ENCODE data around the gene COIL. TPM values are rescaled to one million over a fixed set of nuclear protein-coding genes. Genes with fewer than 3 reads are reported as not detected.

The COIL gene
- total RNA-seq, 2 donors from 2014 or later = 7.3 to 7.9 TPM

GRCh38 chr17:57004944-57005579, 44.2 kb upstream of the COIL start:
- H3K27ac ChIP-seq = no peak overlapping the region
- no peak for DNase-seq (ENCODE audit: low spot score)

GRCh38 chr17:57002904-57003303, 42.1 kb upstream of the COIL start:
- no peaks in the 10 kb centered on the region for H3K27me3 ChIP-seq
- no peaks in the 10 kb centered on the region for H3K4me1 ChIP-seq
- no peak overlapping the region for H3K4me3 ChIP-seq
- DNase-seq (ENCODE audit: low spot score) = no peak
- H3K36me3 ChIP-seq = peaks cover 41% of the 10 kb centered on the region
- no peak overlapping the region for H3K27ac ChIP-seq
- TF ChIP-seq, protein P1, sequence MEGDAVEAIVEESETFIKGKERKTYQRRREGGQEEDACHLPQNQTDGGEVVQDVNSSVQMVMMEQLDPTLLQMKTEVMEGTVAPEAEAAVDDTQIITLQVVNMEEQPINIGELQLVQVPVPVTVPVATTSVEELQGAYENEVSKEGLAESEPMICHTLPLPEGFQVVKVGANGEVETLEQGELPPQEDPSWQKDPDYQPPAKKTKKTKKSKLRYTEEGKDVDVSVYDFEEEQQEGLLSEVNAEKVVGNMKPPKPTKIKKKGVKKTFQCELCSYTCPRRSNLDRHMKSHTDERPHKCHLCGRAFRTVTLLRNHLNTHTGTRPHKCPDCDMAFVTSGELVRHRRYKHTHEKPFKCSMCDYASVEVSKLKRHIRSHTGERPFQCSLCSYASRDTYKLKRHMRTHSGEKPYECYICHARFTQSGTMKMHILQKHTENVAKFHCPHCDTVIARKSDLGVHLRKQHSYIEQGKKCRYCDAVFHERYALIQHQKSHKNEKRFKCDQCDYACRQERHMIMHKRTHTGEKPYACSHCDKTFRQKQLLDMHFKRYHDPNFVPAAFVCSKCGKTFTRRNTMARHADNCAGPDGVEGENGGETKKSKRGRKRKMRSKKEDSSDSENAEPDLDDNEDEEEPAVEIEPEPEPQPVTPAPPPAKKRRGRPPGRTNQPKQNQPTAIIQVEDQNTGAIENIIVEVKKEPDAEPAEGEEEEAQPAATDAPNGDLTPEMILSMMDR (IDR thresholded peaks at IDR 0.05) = no peak
- no peaks in the 10 kb centered on the region for H3K9me3 ChIP-seq

More at GRCh38 chr17:57004944-57005579, 44.2 kb upstream of the COIL start:
- Histone ChIP-seq H3K27me3 (no peaks in the 10 kb centered on the region), H3K9me3 (no peaks in the 10 kb centered on the region), H3K36me3 (peaks cover 27% of the 10 kb centered on the region), H3K4me1 (no peaks in the 10 kb centered on the region), H3K4me3 (no peak overlapping the region)
- TF ChIP-seq, protein P1 (IDR thresholded peaks at IDR 0.05) = peak in 1 of 2 donors; percentile 53

GRCh38 chr17:57001541-57001940, 40.7 kb upstream of the COIL start:
- no peaks in the 10 kb centered on the region for H3K27me3 ChIP-seq
- no peaks in the 10 kb centered on the region for H3K9me3 ChIP-seq
- peaks cover 48% of the 10 kb centered on the region for H3K36me3 ChIP-seq
- no peak for DNase-seq (ENCODE audit: low spot score)
- TF ChIP-seq, protein P1 (IDR thresholded peaks at IDR 0.05) = no peak
- no peak overlapping the region for H3K27ac ChIP-seq
- H3K4me3 ChIP-seq = no peak overlapping the region
- no peaks in the 10 kb centered on the region for H3K4me1 ChIP-seq

DNA sequence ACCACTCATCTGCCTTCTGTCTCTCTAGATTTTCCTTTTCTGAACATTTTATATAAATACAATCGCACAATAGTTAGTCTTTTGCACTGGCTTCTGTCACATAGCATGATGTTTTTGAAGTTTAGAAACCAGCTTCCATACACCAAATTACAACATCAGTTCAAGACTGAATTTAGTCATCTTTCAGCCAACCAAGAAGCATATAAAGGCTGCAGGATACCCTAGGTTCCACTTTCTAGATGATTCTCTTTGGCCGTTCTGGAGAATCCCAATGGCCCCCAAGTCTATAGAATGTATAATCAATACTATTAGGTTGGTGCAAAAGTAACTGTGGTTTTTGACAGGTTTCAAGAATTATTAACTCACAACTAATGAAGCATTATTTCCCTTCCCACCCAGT, 36.5 kb upstream of the COIL start:
- DNase-seq (ENCODE audit: low spot score) = no peak
- TF ChIP-seq, protein P1 (IDR thresholded peaks at IDR 0.05) = no peak
- Histone ChIP-seq H3K4me3 (no peak overlapping the region), H3K27ac (no peak overlapping the region), H3K9me3 (no peaks in the 10 kb centered on the region), H3K4me1 (no peaks in the 10 kb centered on the region), H3K36me3 (peaks cover 66% of the 10 kb centered on the region), H3K27me3 (no peaks in the 10 kb centered on the region)

DNA sequence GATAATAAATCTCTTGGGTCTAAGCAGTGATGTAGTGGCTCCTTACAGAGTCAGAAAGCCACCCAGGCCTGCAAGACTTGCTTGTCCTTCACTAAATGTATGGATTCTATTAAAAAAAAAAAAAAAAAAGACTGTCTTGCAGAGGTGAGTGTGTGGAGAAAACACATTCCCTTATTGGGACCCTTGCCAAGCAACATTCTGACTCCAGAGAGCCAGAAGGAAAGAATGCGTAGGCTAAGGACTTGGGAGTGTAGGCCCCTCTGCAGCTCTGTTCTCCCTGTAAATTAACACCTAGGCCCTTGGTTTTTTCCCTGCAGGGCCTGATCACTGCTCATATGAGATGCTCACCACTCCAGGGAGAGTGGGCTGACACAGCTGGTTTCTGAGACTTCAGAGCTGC, 34.9 kb upstream of the COIL start:
- Histone ChIP-seq H3K9me3 (no peaks in the 10 kb centered on the region), H3K27ac (no peak overlapping the region), H3K4me1 (no peaks in the 10 kb centered on the region), H3K36me3 (peaks cover 67% of the 10 kb centered on the region), H3K4me3 (no peak overlapping the region), H3K27me3 (no peaks in the 10 kb centered on the region)
- no peak for DNase-seq (ENCODE audit: low spot score)
- TF ChIP-seq, protein P1 (IDR thresholded peaks at IDR 0.05) = no peak

Measured in right atrium auricular region (tissue), 2 donors.